ENCODE measurements around the gene ARID1B. TPM values are rescaled to one million over a fixed set of nuclear protein-coding genes. Genes with fewer than 3 reads are reported as not detected.

Gene ARID1B
- total RNA-seq, 1 experiment from 2014 or later, result 42.8 TPM

- POLR2A ChIA-PET (ENCODE audit: unreplicated experiment), result no interaction called here
- peak overlapping the region; percentile 51 for H3K4me2 ChIP-seq
- H3F3A ChIP-seq (ENCODE audit: insufficient read depth, low read depth), result peaks cover 17% of the 10 kb centered on the region
- BruUV-seq (replicated peaks), result no TSS peak
- peaks cover 40% of the 10 kb centered on the region for H3K4me1 ChIP-seq (replicated peaks; ENCODE audit: insufficient read depth)
- no peaks in the 10 kb centered on the region for H3K9me2 ChIP-seq (ENCODE audit: insufficient read depth)
- no peaks in the 10 kb centered on the region; the same call in 1 of the 2 replicates for H3K9me3 ChIP-seq (ENCODE audit: insufficient read depth, low read depth)
- no peaks in the 10 kb centered on the region for H3K36me3 ChIP-seq (ENCODE audit: low read depth)
- intact Hi-C loops (cut with micrococcal nuclease; ENCODE audit: unreplicated experiment), result loop anchor here (1.0 kb wide), 1 partner anchor 68 kb away; no protein-coding TSS in a partner anchor
- TF ChIP-seq, protein P1, sequence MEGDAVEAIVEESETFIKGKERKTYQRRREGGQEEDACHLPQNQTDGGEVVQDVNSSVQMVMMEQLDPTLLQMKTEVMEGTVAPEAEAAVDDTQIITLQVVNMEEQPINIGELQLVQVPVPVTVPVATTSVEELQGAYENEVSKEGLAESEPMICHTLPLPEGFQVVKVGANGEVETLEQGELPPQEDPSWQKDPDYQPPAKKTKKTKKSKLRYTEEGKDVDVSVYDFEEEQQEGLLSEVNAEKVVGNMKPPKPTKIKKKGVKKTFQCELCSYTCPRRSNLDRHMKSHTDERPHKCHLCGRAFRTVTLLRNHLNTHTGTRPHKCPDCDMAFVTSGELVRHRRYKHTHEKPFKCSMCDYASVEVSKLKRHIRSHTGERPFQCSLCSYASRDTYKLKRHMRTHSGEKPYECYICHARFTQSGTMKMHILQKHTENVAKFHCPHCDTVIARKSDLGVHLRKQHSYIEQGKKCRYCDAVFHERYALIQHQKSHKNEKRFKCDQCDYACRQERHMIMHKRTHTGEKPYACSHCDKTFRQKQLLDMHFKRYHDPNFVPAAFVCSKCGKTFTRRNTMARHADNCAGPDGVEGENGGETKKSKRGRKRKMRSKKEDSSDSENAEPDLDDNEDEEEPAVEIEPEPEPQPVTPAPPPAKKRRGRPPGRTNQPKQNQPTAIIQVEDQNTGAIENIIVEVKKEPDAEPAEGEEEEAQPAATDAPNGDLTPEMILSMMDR (conservative IDR thresholded peaks at IDR 0.05), result 0 out of 2 replicates have a peak, but pooled peaks have one; percentile 16
- TF ChIP-seq EZH2 (IDR thresholded peaks at IDR 0.05; ENCODE audit: low read depth), result no peak
- no peaks in the 10 kb centered on the region for H3K27me3 ChIP-seq (ENCODE audit: insufficient read depth, low read depth)
- peaks cover 57% of the 10 kb centered on the region for H3K79me2 ChIP-seq (ENCODE audit: low read depth)
- H3K27ac ChIP-seq, result peak overlapping the region; percentile 35
- H2AFZ ChIP-seq, result no peak overlapping the region
- peak; percentile 56 to 93 for DNase-seq
- no peak overlapping the region; the same call in 1 of the 2 replicates for H3K4me3 ChIP-seq
- peaks cover 12% of the 10 kb centered on the region for H4K20me1 ChIP-seq (ENCODE audit: insufficient read depth)
- CTCF ChIA-PET, result interaction anchor here (0.6 kb wide), 1 partner anchor 175 kb away, joined by 5 read pairs; no protein-coding TSS in a partner anchor
Measured at GRCh38 chr6:156953479-156954146, 176.4 kb downstream of the ARID1B start.

DNA sequence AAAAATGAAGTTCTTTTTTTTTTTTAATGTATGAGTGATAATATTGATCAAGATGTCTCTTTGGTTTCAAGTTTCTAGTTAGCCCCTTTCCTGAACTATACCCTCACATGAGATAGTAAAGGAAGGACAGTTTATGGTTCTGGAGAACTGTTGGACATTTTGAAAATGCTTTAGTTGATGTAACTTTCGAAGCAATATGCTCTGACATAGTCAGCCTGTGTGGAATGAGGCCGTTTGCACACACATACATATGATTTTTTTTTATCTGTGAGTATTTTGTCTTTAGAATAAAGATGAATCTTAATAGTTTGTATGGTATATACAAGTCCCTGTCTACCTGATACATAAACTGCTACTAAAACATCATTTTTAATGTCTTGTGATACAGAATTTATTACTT, 177.0 kb downstream of the ARID1B start:
- H3K79me2 ChIP-seq (ENCODE audit: low read depth), result peaks cover 62% of the 10 kb centered on the region
- TF ChIP-seq, protein P1 (conservative IDR thresholded peaks at IDR 0.05), result no peak
- no peak for TF ChIP-seq EZH2 (IDR thresholded peaks at IDR 0.05; ENCODE audit: low read depth)
- CTCF ChIA-PET, result no interaction called here

GRCh38 chr6:156954816-156955215, 177.6 kb downstream of the ARID1B start:
- Histone ChIP-seq H3K4me1 (replicated peaks; ENCODE audit: insufficient read depth) (peaks cover 28% of the 10 kb centered on the region), H3K79me2 (ENCODE audit: low read depth) (peaks cover 59% of the 10 kb centered on the region), H3K36me3 (ENCODE audit: low read depth) (no peaks in the 10 kb centered on the region), H4K20me1 (ENCODE audit: insufficient read depth) (peaks cover 12% of the 10 kb centered on the region), H3K9me2 (ENCODE audit: insufficient read depth) (no peaks in the 10 kb centered on the region), H3K4me2 (no peak overlapping the region), H3F3A (ENCODE audit: insufficient read depth, low read depth) (peaks cover 5% of the 10 kb centered on the region; the same call in 1 of the 2 replicates), H3K27me3 (ENCODE audit: insufficient read depth, low read depth) (no peaks in the 10 kb centered on the region), H3K4me3 (no peak overlapping the region), H2AFZ (no peak overlapping the region), H3K9me3 (ENCODE audit: insufficient read depth, low read depth) (no peaks in the 10 kb centered on the region; the same call in 1 of the 2 replicates), H3K27ac (no peak overlapping the region)
- no TSS peak for BruUV-seq (replicated peaks)
- intact Hi-C loops (cut with micrococcal nuclease; ENCODE audit: unreplicated experiment), result loop anchor here (1.0 kb wide), 1 partner anchor 66 kb away; no protein-coding TSS in a partner anchor
- ChIA-PET POLR2A (ENCODE audit: unreplicated experiment) (no interaction called here), CTCF (no interaction called here)
- DNase-seq, result no peak
- TF ChIP-seq, protein P1 (conservative IDR thresholded peaks at IDR 0.05), result no peak
- TF ChIP-seq EZH2 (IDR thresholded peaks at IDR 0.05; ENCODE audit: low read depth), result no peak

More for the DNA sequence above, 177.0 kb downstream of the ARID1B start:
- H3K4me1 ChIP-seq (replicated peaks; ENCODE audit: insufficient read depth), result peaks cover 35% of the 10 kb centered on the region
- intact Hi-C loops (cut with micrococcal nuclease; ENCODE audit: unreplicated experiment), result loop anchor here (1.0 kb wide), 1 partner anchor 67 kb away; no protein-coding TSS in a partner anchor
- H3K27ac ChIP-seq, result no peak overlapping the region
- H3K9me3 ChIP-seq (ENCODE audit: insufficient read depth, low read depth), result no peaks in the 10 kb centered on the region; the same call in 1 of the 2 replicates
- peak overlapping the region; percentile 51; the same call in 1 of the 2 replicates for H3K4me2 ChIP-seq
- H3K36me3 ChIP-seq (ENCODE audit: low read depth), result no peaks in the 10 kb centered on the region
- POLR2A ChIA-PET (ENCODE audit: unreplicated experiment), result no interaction called here
- no peaks in the 10 kb centered on the region for H3K9me2 ChIP-seq (ENCODE audit: insufficient read depth)
- H3K27me3 ChIP-seq (ENCODE audit: insufficient read depth, low read depth), result no peaks in the 10 kb centered on the region
- no TSS peak for BruUV-seq (replicated peaks)
- H3F3A ChIP-seq (ENCODE audit: insufficient read depth, low read depth), result peaks cover 11% of the 10 kb centered on the region
- peaks cover 12% of the 10 kb centered on the region for H4K20me1 ChIP-seq (ENCODE audit: insufficient read depth)
- DNase-seq, result no peak
- no peak overlapping the region for H2AFZ ChIP-seq
- H3K4me3 ChIP-seq, result no peak overlapping the region

All from PC-9 (cell line).